RCC 7860 (cell line): ENCODE measurements around the gene PRRT1B.
"Not testable (repeated sequence)": the region's sequence is repeated elsewhere in the genome, so short reads cannot be mapped to it uniquely, and the experiment has no call there.

ENCODE experiments used
- DNase-seq: peaks from one replicate; pipeline ENCODE4 v3.0.0-alpha.2; 2015; ENCODE audit warnings: low spot score
- FAIRE-seq: peaks from 2 replicates; lab custom pipeline; 2012; peaks lifted over from hg19 to GRCh38; lab: Jason Lieb, UNC

The PRRT1B gene

GRCh38 chr9:131546336-131547084 is 1.2 kb downstream of the PRRT1B start:
- FAIRE-seq, result no peak
- DNase-seq, result peak; percentile 8

- not testable (repeated sequence) for FAIRE-seq, DNase-seq
Measured at GRCh38 chr9:131549186-131549585, 3.9 kb downstream of the PRRT1B start.

GRCh38 chr9:131550465-131550864 is 5.1 kb downstream of the PRRT1B start:
- DNase-seq, FAIRE-seq: not testable (repeated sequence)

- FAIRE-seq, result no peak
- no peak for DNase-seq
Measured at GRCh38 chr9:131552030-131552429, 6.7 kb downstream of the PRRT1B start.

GRCh38 chr9:131554087-131554842 is 8.9 kb downstream of the PRRT1B start:
- no peak for FAIRE-seq
- DNase-seq, result no peak

- DNase-seq (no peak), FAIRE-seq (no peak)
Measured at GRCh38 chr9:131554843-131555351, 9.6 kb downstream of the PRRT1B start.

GRCh38 chr9:131555841-131556673 is 10.7 kb downstream of the PRRT1B start:
- DNase-seq (no peak), FAIRE-seq (no peak)

- DNase-seq (no peak), FAIRE-seq (no peak)
Measured at GRCh38 chr9:131557855-131558548, 12.7 kb downstream of the PRRT1B start.

- FAIRE-seq, result no peak
Measured at GRCh38 chr9:131559421-131560000, 14.2 kb downstream of the PRRT1B start.

GRCh38 chr9:131562032-131562959 is 17.0 kb downstream of the PRRT1B start:
- FAIRE-seq (peak; percentile 73), DNase-seq (peak; percentile 63)

More at GRCh38 chr9:131559421-131560000, 14.2 kb downstream of the PRRT1B start:
- DNase-seq, result no peak

GRCh38 chr9:131565369-131565768 is 20.0 kb downstream of the PRRT1B start:
- FAIRE-seq (no peak), DNase-seq (no peak)

- DNase-seq (no peak), FAIRE-seq (no peak)
Measured at GRCh38 chr9:131566158-131566557, 20.8 kb downstream of the PRRT1B start.

- no peak for FAIRE-seq
- DNase-seq, result no peak
Measured at GRCh38 chr9:131567910-131568309, 22.6 kb downstream of the PRRT1B start.

- DNase-seq (no peak), FAIRE-seq (no peak)
Measured at GRCh38 chr9:131574730-131575640, 29.7 kb downstream of the PRRT1B start.

- no peak for FAIRE-seq
- DNase-seq, result no peak
Measured at GRCh38 chr9:131575946-131576853, 30.9 kb downstream of the PRRT1B start.

- DNase-seq, result no peak
- FAIRE-seq, result no peak
Measured at GRCh38 chr9:131577005-131578000, 32.0 kb downstream of the PRRT1B start.
